Small intestine (tissue), 7 donors: Measurements from ENCODE around the gene MPHOSPH9. TPM values are rescaled to one million over a fixed set of nuclear protein-coding genes. Genes with fewer than 3 reads are reported as not detected.
A peak's percentile ranks its signal among the peaks of the same experiment; 100 is the strongest.

Experiments
- DNase-seq, 2 donors: peaks; one replicate each; pipeline versions ENCODE4 v3.0.0 to v3.0.0-alpha.2; 2013
- FAIRE-seq: peaks from 2 replicates; lab custom pipeline; 2012; peaks lifted over from hg19 to GRCh38; lab: Jason Lieb, UNC
- H3K27ac ChIP-seq, 3 donors: one replicate each; pipeline ENCODE4 v1.5.1; 2013; ENCODE audit warnings: low read length in 2 of 3, mild to moderate bottlenecking in 2 of 3, control low read depth in 1 of 3, inconsistent platforms in 1 of 3, low read depth in 1 of 3, moderate library complexity in 1 of 3
- H3K27me3 ChIP-seq, 3 donors: one replicate each; pipeline ENCODE4 v1.6.1; 2013; ENCODE audit warnings: low read length in 3 of 3, inconsistent platforms in 1 of 3; ENCODE audit not compliant: control insufficient read depth in 3 of 3, insufficient read depth in 3 of 3
- H3K36me3 ChIP-seq, 3 donors: one replicate each; pipeline ENCODE4 v1.6.1; 2013; ENCODE audit warnings: low read length in 3 of 3, inconsistent platforms in 1 of 3, low read depth in 1 of 3, mild to moderate bottlenecking in 1 of 3, moderate library complexity in 1 of 3; ENCODE audit not compliant: control insufficient read depth in 3 of 3, insufficient read depth in 2 of 3
- H3K4me1 ChIP-seq, 3 donors: one replicate each; pipeline ENCODE4 v1.6.1; 2013; ENCODE audit warnings: low read length in 2 of 3, inconsistent platforms in 1 of 3, low read depth in 1 of 3, mild to moderate bottlenecking in 1 of 3, moderate library complexity in 1 of 3; ENCODE audit not compliant: control insufficient read depth in 3 of 3, insufficient read depth in 2 of 3
- H3K4me3 ChIP-seq, 3 donors: one replicate each; pipeline ENCODE4 v1.5.1; 2013; ENCODE audit warnings: low read length in 3 of 3, control low read depth in 1 of 3, inconsistent platforms in 1 of 3, low read depth in 1 of 3, mild to moderate bottlenecking in 1 of 3, moderate library complexity in 1 of 3
- H3K9me3 ChIP-seq, 2 donors: one replicate each; pipeline ENCODE4 v1.6.1; 2013; ENCODE audit warnings: low read depth in 1 of 2, low read length in 1 of 2; ENCODE audit not compliant: control insufficient read depth in 2 of 2, insufficient read depth in 1 of 2
- WGBS, 3 donors: extraction: QIAGEN DNeasy Blood & Tissue Kit; methylation state at CpG; one replicate each; pipeline ENCODE4 v1.1.7; 2013; 5-methylcytosine and 5-hydroxymethylcytosine counted together
- polyA plus RNA-seq, 4 donors: library from polyadenylated mRNA; stranded (reverse) in 3 of 4; unstranded in 1 of 4; fragments of 200-250 nt in 3 of 4; fragments of 120-200 nt in 1 of 4; gene quantifications; one replicate each; pipeline versions ENCODE4 v1.2.1 to v1.2.3, GENCODE V29; 2013
- donor health status: healthy with polysubstance abuse.
- donor health status: control.
- donor health status: control.
- donor health status: Bipolar disorder and iron deficiency.
- donor health status: healthy.

Gene MPHOSPH9
- polyA plus RNA-seq, 4 donors: 1.6 to 16.4 (median 5.2) TPM

- Histone ChIP-seq H3K4me3 (no peak overlapping the region), H3K9me3 (no peaks in the 10 kb centered on the region), H3K27me3 (no peaks in the 10 kb centered on the region), H3K4me1 (no peaks in the 10 kb centered on the region), H3K27ac (no peak overlapping the region), H3K36me3 (peaks cover 0 to 28% (median 7%) of the 10 kb centered on the region in 3 donors)
- 61 to 68% (median 64%) methylated on average over 11 of the region's 11 CpGs for WGBS, 3 donors
- FAIRE-seq: no peak
- DNase-seq: no peak
Measured at GRCh38 chr12:123242116-123242904, 9.4 kb upstream of the MPHOSPH9 start.

DNA sequence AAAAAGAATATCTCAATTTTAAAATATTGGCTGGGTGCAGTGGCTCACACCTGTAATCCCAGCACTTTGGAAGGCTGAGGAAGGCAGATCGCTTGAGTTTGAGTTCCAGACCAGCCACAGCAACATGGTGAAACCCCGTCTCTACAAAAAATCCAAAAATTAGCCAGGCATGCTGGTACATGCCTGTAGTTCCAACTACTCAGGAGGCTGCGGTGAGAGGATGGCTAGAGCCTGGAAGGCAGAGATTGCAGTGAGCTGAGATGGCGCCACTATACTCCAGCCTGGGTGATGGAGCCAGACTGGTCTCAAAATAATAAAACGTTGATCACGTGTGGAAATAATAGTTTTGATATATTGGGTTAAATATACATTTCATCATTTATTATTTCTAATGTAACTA lies 6.0 kb upstream of the MPHOSPH9 start:
- no peak for DNase-seq
- Histone ChIP-seq H3K9me3 (no peaks in the 10 kb centered on the region), H3K27me3 (no peaks in the 10 kb centered on the region), H3K4me3 (no peak overlapping the region), H3K4me1 (peaks cover 1 to 5% (median 4%) of the 10 kb centered on the region in 3 donors), H3K36me3 (peaks cover 0 to 46% (median 7%) of the 10 kb centered on the region in 3 donors), H3K27ac (no peak overlapping the region)
- no peak for FAIRE-seq
- 87 to 89% (median 88%) methylated on average over 6 of the region's 6 CpGs for WGBS, 3 donors

- peaks cover 0 to 42% (median 7%) of the 10 kb centered on the region in 3 donors for H3K36me3 ChIP-seq
- peaks cover 1 to 5% (median 5%) of the 10 kb centered on the region in 3 donors for H3K4me1 ChIP-seq
- FAIRE-seq (no peak), DNase-seq (no peak)
- no peak overlapping the region for H3K4me3 ChIP-seq
- no peak overlapping the region for H3K27ac ChIP-seq
- WGBS, 3 donors: 54 to 60% (median 55%) methylated on average over 2 of the region's 2 CpGs
- H3K9me3 ChIP-seq: no peaks in the 10 kb centered on the region
- H3K27me3 ChIP-seq: no peaks in the 10 kb centered on the region
Measured at GRCh38 chr12:123238330-123238682, 5.4 kb upstream of the MPHOSPH9 start.

DNA sequence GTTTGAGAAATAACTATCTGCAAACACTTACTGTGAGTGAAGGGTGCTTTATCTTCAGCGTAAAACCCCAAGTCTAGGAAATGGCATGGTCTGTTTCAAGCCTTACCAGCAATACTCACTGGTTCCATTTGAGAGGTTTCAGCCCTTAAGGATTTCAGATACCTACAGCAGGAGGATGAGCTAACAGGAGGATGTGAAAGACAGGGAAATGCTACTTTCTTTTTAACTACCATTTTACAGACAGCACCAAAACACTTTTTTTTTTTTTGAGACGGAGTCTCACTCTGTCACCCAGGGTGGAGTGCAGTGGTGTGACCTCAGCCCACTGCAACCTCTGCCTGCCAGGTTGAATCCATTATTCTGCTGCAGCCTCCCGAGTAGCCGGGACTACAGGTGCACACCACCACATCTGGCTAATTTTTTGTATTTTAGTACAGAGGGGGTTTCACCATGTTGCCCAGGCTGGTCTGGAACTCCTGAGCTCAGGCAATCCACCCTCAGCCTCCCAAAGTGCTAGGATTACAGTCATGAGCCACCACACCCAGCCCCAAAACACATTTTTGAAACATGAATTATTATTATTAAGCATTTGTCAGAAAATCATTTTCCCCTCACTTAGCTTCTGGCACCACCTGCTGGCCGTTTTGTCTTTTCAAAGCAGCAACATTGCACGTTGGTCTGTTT lies 4.8 kb upstream of the MPHOSPH9 start:
- Histone ChIP-seq H3K4me1 (peaks cover 1 to 5% (median 5%) of the 10 kb centered on the region in 3 donors), H3K27me3 (no peaks in the 10 kb centered on the region), H3K36me3 (peaks cover 0 to 41% (median 7%) of the 10 kb centered on the region in 3 donors), H3K27ac (no peak overlapping the region), H3K4me3 (no peak overlapping the region), H3K9me3 (no peaks in the 10 kb centered on the region)
- 50 to 62% (median 52%) methylated on average over 6 of the region's 6 CpGs for WGBS, 3 donors
- peak; percentile 70 to 73 for DNase-seq
- FAIRE-seq: no peak

GRCh38 chr12:123233505-123234308 lies 766 bp upstream of the MPHOSPH9 start:
- no peaks in the 10 kb centered on the region for H3K27me3 ChIP-seq
- WGBS, 3 donors: 1 to 5% (median 2%) methylated on average over 42 of the region's 42 CpGs
- H3K27ac ChIP-seq: peak overlapping the region; percentile 88 to 93 (median 93)
- FAIRE-seq (no peak), DNase-seq (no peak)
- H3K4me1 ChIP-seq: peaks cover 3 to 11% (median 5%) of the 10 kb centered on the region in 3 donors
- H3K9me3 ChIP-seq: no peaks in the 10 kb centered on the region
- H3K36me3 ChIP-seq: peaks cover 0 to 18% (median 0%) of the 10 kb centered on the region in 3 donors
- H3K4me3 ChIP-seq: peak overlapping the region; percentile 77 to 93 (median 87)

DNA sequence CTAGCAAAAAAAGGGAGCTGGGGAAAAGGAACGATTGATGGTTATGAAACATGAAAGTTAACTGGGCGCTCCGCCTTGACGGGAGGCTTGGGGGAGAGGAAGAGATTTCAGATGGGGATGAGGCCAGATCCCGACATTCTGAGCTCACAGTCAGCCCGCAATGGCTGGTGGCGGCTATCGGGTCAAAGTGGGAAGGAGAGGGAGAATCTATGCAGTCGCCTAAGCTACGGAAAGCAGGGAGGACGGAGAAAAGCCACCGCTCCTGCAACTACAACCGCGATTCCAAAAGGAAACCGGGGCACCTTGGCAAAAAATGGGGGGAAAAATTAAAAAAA lies 502 bp downstream of the MPHOSPH9 start:
- Histone ChIP-seq H3K27me3 (no peaks in the 10 kb centered on the region), H3K4me1 (peaks cover 3 to 11% (median 5%) of the 10 kb centered on the region in 3 donors), H3K27ac (peak overlapping the region; percentile 80 to 94 (median 89)), H3K36me3 (peaks cover 0 to 18% (median 0%) of the 10 kb centered on the region in 3 donors), H3K9me3 (no peaks in the 10 kb centered on the region), H3K4me3 (peak overlapping the region; percentile 67 to 93 (median 71))
- FAIRE-seq (no peak), DNase-seq (no peak)
- WGBS, 3 donors: 0 to 1% (median 1%) methylated on average over 15 of the region's 15 CpGs

- peak overlapping the region in 1 of 3 donors; percentile 89 for H3K27ac ChIP-seq
Measured at GRCh38 chr12:123231931-123232330, 1.0 kb downstream of the MPHOSPH9 start.

DNA sequence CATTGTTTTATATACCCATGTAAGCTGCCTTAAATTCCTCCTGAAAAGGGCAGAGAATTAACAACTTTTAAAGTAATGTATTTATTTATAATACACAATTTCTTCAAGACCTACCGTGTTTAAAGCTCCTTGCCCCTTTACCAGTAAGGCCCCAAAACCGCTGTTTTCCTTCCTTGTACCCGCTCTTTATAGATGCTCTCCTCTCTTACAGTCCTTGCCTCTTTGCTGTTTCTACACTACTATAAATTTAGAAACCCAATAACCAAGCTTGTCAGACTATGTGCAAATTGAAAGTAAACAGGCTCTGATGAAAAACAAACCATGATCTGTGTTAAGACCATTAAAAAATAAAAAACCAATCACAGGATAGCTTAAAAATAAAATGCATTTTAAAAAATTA lies 3.9 kb downstream of the MPHOSPH9 start:
- Histone ChIP-seq H3K27me3 (no peaks in the 10 kb centered on the region), H3K4me3 (no peak overlapping the region), H3K36me3 (peaks cover 0 to 13% (median 4%) of the 10 kb centered on the region in 3 donors), H3K4me1 (peaks cover 0 to 8% (median 2%) of the 10 kb centered on the region in 3 donors), H3K9me3 (no peaks in the 10 kb centered on the region), H3K27ac (no peak overlapping the region)
- FAIRE-seq: no peak
- WGBS, 3 donors: 55 to 80% (median 70%) methylated on average over 3 of the region's 3 CpGs
- no peak for DNase-seq

More at GRCh38 chr12:123231931-123232330, 1.0 kb downstream of the MPHOSPH9 start:
- 20 to 23% (median 21%) methylated on average over 5 of the region's 5 CpGs for WGBS, 3 donors
- Histone ChIP-seq H3K27me3 (no peaks in the 10 kb centered on the region), H3K9me3 (no peaks in the 10 kb centered on the region), H3K36me3 (peaks cover 0 to 16% (median 0%) of the 10 kb centered on the region in 3 donors), H3K4me3 (peak overlapping the region; percentile 67 to 93 (median 71)), H3K4me1 (peaks cover 3 to 11% (median 5%) of the 10 kb centered on the region in 3 donors)
- DNase-seq (peak in 1 of 2 donors; percentile 28), FAIRE-seq (no peak)
